Lung (tissue), 12 donors: Measurements from ENCODE around the gene RMDN2. TPM values are rescaled to one million over a fixed set of nuclear protein-coding genes. Genes with fewer than 3 reads are reported as not detected.

ENCODE experiments used
- ATAC-seq: fragments of 200-7000 bp; cut with Tn5 transposase; one replicate; pipeline ENCODE4 v1.9.1; 2020; ENCODE audit warnings: moderate number of reproducible peaks; ENCODE audit not compliant: insufficient read depth, low FRiP score
- DNase-seq, 3 donors: peaks; one replicate each; pipeline ENCODE4 v3.0.0-alpha.2; 2013 to 2017
- H3K27ac ChIP-seq, 2 donors: one replicate each; pipeline ENCODE4 v1.5.1; 2013; ENCODE audit warnings: mild to moderate bottlenecking in 2 of 2, moderate library complexity in 2 of 2, control low read depth in 1 of 2, inconsistent platforms in 1 of 2, low read depth in 1 of 2, low read length in 1 of 2
- H3K27me3 ChIP-seq, 3 donors: one replicate each; pipeline ENCODE4 v1.5.1; 2013; ENCODE audit warnings: low read length in 2 of 3; ENCODE audit not compliant: control insufficient read depth in 3 of 3, insufficient read depth in 3 of 3
- H3K36me3 ChIP-seq, 4 donors: one replicate each; pipeline ENCODE4 v1.5.1; 2013; ENCODE audit warnings: low read length in 4 of 4, mild to moderate bottlenecking in 1 of 4, moderate library complexity in 1 of 4; ENCODE audit not compliant: control insufficient read depth in 4 of 4, insufficient read depth in 4 of 4
- H3K4me1 ChIP-seq, 5 donors: one replicate each; pipeline ENCODE4 v1.5.1; 2013; ENCODE audit warnings: low read length in 5 of 5, mild to moderate bottlenecking in 2 of 5, moderate library complexity in 1 of 5; ENCODE audit not compliant: control insufficient read depth in 5 of 5, insufficient read depth in 5 of 5
- H3K4me3 ChIP-seq: one replicate; pipeline ENCODE4 v1.5.1; 2013; ENCODE audit warnings: mild to moderate bottlenecking, control low read depth, moderate library complexity
- H3K9ac ChIP-seq, 2 donors: one replicate each; pipeline ENCODE4 v1.5.1; 2013; ENCODE audit warnings: low read length in 2 of 2, control low read depth in 1 of 2; ENCODE audit not compliant: insufficient read depth in 1 of 2
- H3K9me3 ChIP-seq, 4 donors: one replicate each; pipeline ENCODE4 v1.5.1; 2013; ENCODE audit warnings: low read length in 3 of 4, mild to moderate bottlenecking in 1 of 4, moderate library complexity in 1 of 4; ENCODE audit not compliant: control insufficient read depth in 4 of 4, insufficient read depth in 3 of 4
- WGBS, 2 donors: extraction: QIAGEN DNeasy Blood & Tissue Kit; methylation state at CpG; one replicate each; pipeline ENCODE4 v1.1.7; 2013; 5-methylcytosine and 5-hydroxymethylcytosine counted together
- polyA plus RNA-seq, 2 donors: library from polyadenylated mRNA; stranded (reverse); fragments of 200-250 nt; gene quantifications; one replicate each; pipeline ENCODE4 v1.2.1, GENCODE V29; 2013
- total RNA-seq, 2 donors: library from RNA; depleted of rRNA in 1 of 2; stranded (reverse); fragments of >200 nt in 1 of 2; gene quantifications; one replicate each; pipeline ENCODE4 v1.2.1, GENCODE V29; 2014 to 2021
- TF ChIP-seq, protein P1 (sequence below): IDR thresholded peaks from 2 replicates; pipeline ENCODE4 v1.5.1; 2012; ENCODE audit warnings: mild to moderate bottlenecking; ENCODE audit errors: control extremely low read depth, extremely low read depth
- donor health status: control.
- donor health status: control.
- donor health status: Bipolar disorder and iron deficiency.
- donor health status: healthy.
- donor health status: DM: yes; HTN: yes; CAD: no.

RMDN2 gene
- total and polyA plus RNA-seq, 4 donors, result 7.7 to 37.9 (median 18.3) TPM

- Histone ChIP-seq H3K4me3 (no peak overlapping the region), H3K9ac (no peak overlapping the region), H3K36me3 (no peaks in the 10 kb centered on the region), H3K27me3 (no peaks in the 10 kb centered on the region), H3K27ac (no peak overlapping the region), H3K9me3 (no peaks in the 10 kb centered on the region), H3K4me1 (no peaks in the 10 kb centered on the region)
- TF ChIP-seq, protein P1, sequence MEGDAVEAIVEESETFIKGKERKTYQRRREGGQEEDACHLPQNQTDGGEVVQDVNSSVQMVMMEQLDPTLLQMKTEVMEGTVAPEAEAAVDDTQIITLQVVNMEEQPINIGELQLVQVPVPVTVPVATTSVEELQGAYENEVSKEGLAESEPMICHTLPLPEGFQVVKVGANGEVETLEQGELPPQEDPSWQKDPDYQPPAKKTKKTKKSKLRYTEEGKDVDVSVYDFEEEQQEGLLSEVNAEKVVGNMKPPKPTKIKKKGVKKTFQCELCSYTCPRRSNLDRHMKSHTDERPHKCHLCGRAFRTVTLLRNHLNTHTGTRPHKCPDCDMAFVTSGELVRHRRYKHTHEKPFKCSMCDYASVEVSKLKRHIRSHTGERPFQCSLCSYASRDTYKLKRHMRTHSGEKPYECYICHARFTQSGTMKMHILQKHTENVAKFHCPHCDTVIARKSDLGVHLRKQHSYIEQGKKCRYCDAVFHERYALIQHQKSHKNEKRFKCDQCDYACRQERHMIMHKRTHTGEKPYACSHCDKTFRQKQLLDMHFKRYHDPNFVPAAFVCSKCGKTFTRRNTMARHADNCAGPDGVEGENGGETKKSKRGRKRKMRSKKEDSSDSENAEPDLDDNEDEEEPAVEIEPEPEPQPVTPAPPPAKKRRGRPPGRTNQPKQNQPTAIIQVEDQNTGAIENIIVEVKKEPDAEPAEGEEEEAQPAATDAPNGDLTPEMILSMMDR, result no peak
- WGBS, 2 donors, result 79 to 94% methylated on average over 1 of the region's 1 CpG
- DNase-seq (no peak), ATAC-seq (no peak)
These were observed 105.7 kb downstream of the RMDN2 start for GRCh38 chr2:38030635-38031355.

DNA sequence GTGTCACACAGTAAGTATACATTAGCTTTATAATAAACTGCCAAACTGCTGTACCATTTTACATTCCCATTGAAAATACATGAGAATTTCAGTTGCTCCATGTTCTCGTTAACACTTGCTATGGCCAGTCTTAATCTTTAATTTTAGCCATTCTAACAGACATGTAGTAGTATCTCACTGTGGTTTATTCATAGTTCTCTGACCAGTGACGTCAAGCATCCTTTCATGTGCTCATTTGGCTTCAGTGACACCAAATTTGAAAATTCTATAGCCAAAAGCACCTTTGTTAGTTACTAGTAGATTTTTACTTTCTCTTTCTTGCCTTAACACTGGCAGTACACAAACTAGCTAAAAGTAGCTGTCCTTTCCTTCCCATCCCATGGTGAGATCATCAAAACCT lies 107.9 kb downstream of the RMDN2 start:
- no peak overlapping the region for H3K9ac ChIP-seq
- DNase-seq (no peak), ATAC-seq (no peak)
- H3K27me3 ChIP-seq, result peaks cover 0 to 4% (median 4%) of the 10 kb centered on the region in 3 donors
- WGBS, 2 donors, result 96% methylated on average over 2 of the region's 2 CpGs
- H3K36me3 ChIP-seq, result no peaks in the 10 kb centered on the region
- no peak overlapping the region for H3K27ac ChIP-seq
- H3K4me1 ChIP-seq, result peaks cover 0 to 3% (median 2%) of the 10 kb centered on the region in 5 donors
- no peaks in the 10 kb centered on the region for H3K9me3 ChIP-seq
- TF ChIP-seq, protein P1, result no peak
- H3K4me3 ChIP-seq, result no peak overlapping the region

DNA sequence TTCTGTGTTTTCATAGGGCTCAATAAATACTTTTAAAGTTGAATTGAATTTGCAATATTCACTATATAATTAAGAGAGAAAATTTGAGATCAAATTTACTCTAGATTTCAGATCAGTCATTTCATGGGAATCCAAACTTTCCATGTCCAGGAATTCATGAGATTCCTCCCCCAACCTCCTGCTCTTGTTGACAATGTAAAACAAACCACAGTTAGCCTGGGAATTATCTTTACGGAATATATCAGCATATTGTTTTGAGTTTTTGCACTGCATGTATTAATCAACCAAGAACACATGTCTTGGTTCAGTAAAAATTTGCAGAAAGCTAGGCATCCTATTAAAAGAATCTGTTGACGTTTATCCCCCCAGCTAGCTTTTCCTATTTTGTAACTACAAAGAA lies 108.6 kb downstream of the RMDN2 start:
- Histone ChIP-seq H3K27me3 (peaks cover 0 to 4% (median 4%) of the 10 kb centered on the region in 3 donors), H3K4me1 (peaks cover 0 to 7% (median 2%) of the 10 kb centered on the region in 5 donors), H3K4me3 (no peak overlapping the region), H3K9ac (no peak overlapping the region), H3K9me3 (no peaks in the 10 kb centered on the region), H3K36me3 (no peaks in the 10 kb centered on the region), H3K27ac (no peak overlapping the region)
- DNase-seq (no peak), ATAC-seq (no peak)
- WGBS, 2 donors, result 45 to 47% methylated on average over 2 of the region's 2 CpGs
- TF ChIP-seq, protein P1, result no peak
